HG03175 (cell line): ENCODE data around the gene NANP.
A peak's percentile ranks its signal among the peaks of the same experiment; 100 is the strongest.
"Not testable (repeated sequence)": the region's sequence is repeated elsewhere in the genome, so short reads cannot be mapped to it uniquely, and the experiment has no call there.

Experiments used
- ATAC-seq: cut with Tn5 transposase; IDR thresholded peaks from one replicate; pipeline ENCODE4 v1.9.1; 2021; ENCODE audit warnings: mild to moderate bottlenecking, moderate library complexity; ENCODE audit not compliant: unreplicated experiment

The NANP gene

GRCh38 chr20:25608774-25609173, 15.0 kb downstream of the NANP start:
- no peak for ATAC-seq

- no peak for ATAC-seq
Observed at GRCh38 chr20:25606094-25606695, 17.6 kb downstream of the NANP start.

- no peak for ATAC-seq
Observed at GRCh38 chr20:25605148-25605547, 18.7 kb downstream of the NANP start.

GRCh38 chr20:25604611-25605010, 19.2 kb downstream of the NANP start:
- no peak for ATAC-seq

- ATAC-seq: not testable (repeated sequence)
Observed at GRCh38 chr20:25602914-25603309, 20.9 kb downstream of the NANP start.

DNA sequence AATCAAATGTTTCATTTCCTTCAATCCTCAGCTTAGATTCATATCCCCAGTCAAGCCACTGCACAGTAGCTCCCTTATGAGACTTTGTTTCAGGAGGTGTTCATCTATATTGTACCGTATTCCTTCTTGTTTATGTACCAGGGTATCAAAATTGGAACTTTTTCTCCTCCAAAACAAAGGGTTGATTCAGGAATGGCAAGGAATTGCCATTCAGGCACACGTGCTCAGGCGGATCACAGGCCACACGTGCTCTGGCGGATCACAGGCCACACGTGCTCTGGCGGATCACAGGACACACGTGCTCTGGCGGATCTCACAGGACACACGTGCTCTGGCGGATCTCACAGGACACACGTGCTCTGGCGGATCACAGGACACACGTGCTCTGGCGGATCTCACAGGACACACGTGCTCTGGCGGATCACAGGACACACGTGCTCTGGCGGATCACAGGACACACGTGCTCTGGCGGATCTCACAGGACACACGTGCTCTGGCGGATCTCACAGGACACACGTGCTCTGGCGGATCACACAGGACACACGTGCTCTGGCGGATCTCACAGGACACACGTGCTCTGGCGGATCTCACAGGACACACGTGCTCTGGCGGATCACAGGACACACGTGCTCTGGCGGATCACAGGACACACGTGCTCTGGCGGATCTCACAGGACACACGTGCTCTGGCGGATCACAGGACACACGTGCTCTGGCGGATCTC, 21.5 kb downstream of the NANP start:
- ATAC-seq: not testable (repeated sequence)

GRCh38 chr20:25601659-25602058, 22.2 kb downstream of the NANP start:
- no peak for ATAC-seq

- no peak for ATAC-seq
Observed at GRCh38 chr20:25600632-25601031, 23.2 kb downstream of the NANP start.

GRCh38 chr20:25592135-25592852, 31.5 kb downstream of the NANP start:
- no peak for ATAC-seq

- ATAC-seq: not testable (repeated sequence)
Observed at GRCh38 chr20:25590778-25591177, 33.0 kb downstream of the NANP start.

- ATAC-seq: no peak
Observed at GRCh38 chr20:25588491-25588890, 35.3 kb downstream of the NANP start.

DNA sequence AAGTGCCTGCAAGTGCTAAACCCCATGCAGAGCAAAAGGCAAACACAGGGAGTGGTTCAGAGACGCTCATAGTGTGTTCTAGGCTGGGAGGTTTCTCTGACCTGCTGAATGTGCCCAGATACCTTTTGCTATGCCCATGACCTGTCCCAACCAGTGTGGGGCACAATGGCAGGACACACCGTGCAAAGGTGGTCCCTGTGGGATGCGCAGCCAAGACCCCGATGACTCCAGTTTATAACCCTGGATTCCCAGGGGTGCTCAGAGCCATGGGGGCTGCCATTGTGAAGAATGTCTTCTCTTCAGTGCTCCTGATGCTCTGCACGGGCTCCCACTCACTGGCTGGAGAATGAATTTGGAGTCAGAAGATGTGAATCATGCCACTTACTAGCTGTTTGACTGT, 36.3 kb downstream of the NANP start:
- no peak for ATAC-seq

DNA sequence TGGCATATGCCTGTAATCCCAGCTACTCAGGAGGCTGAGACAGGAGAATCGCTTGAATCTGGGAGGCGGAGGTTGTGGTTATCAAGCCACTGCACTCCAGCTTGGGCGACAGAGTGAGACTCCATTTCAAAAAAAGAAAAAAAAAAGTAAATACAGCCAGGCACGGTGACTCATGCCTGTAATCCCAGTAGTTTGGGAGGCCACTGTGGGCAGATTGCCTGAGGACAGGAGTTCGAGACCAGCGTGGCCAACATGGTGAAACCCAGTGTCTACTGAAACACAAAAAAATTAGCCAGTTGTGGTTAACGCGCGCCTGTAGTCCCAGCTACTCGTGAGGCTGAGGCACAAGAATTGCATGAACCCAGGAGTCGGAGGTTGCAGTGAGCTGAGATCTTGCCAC, 36.9 kb downstream of the NANP start:
- ATAC-seq: no peak

DNA sequence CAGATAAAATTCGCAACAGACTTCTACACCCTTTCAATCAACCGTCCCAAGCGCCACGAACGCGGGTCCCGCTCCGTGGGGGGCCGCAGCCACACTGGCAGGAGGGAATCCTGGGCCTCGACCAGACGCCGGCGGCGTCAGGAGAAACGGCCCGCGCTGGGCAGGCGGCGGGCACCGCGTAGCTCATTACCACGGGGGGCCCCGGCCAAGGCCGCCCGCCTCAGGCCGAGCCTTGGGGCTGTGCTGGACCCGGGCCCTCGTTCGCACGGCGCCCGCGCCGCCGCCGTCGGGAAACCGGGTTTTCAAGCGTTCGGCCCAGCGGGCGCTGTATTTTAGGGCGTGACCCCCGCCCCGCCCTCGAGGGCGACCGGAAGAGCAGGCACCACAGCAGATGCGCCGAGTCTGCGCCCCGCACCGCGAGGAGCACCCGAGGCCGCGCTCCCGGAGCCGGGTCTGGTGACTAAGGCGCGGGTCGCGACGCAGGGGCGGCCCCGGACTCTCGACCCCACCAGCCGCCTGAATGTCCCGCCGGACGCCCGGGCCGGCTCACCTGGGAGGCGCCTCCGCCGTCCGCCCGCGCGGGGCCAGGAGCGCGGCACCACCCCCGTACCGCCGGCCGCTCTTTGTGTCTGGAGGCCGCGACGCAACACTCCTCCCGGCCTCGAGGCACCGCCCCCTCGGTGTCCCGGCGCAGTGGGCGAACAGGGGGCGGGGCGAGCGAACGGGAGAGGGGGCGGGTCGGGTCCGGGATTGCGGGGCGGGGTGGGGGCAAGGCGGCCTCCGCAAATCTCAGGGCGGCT, 38.7 kb downstream of the NANP start, which contains the start of gene NINL:
Gene NINL, minus strand, starts transcription at position 627 of the 800 bp plus-strand sequence. CDS start 58,944 bp downstream, outside the sequence.
- peak; percentile 52 for ATAC-seq

GRCh38 chr20:25583607-25584006, 40.2 kb downstream of the NANP start:
- ATAC-seq: not testable (repeated sequence)

GRCh38 chr20:25580711-25581110, 43.1 kb downstream of the NANP start:
- ATAC-seq: no peak

GRCh38 chr20:25579081-25579770, 44.6 kb downstream of the NANP start:
- no peak for ATAC-seq

DNA sequence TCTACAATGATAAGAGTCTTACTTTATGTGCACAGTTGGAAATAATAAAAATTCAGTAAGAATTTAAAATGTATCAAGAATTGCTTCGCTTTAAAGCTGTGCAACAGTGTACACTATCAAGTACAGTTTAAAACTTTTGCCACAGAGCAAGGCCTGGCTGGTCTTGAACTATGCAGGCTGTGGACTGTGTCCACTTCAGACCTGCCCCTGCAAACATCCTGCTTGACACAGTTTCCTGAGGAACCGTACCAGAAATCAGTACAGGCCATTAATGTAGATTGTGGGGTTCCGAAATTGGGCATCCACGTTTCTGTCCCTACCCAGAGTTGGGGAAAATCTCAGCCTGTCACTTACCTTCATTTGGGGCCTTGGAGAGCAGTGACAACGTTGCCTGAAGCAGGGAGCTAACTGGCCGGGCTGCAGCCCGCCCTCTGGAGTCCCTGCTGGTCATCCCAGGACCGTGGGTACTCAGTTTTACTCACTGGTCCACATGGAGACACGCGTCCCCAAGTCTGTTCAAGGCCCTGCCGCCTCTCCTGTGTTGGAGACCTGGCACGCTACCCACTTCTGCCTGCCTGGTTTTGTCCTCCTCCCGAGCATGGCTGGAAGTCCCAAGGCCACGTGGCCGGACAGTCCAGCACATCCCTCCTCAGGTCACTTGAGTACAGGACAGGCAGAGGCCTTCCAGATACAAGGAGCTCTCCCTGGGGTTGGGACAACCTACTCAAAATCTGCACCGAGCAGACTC, 46.9 kb downstream of the NANP start:
- no peak for ATAC-seq

- no peak for ATAC-seq
Observed at GRCh38 chr20:25574411-25574810, 49.4 kb downstream of the NANP start.
